Neutrophil (primary cell): ENCODE measurements around the gene CHD2.

Experiments
- H3K27ac ChIP-seq: fragments of 200-600 bp; sonication (generic); 2 replicates; pipeline ENCODE4 v1.5.1; 2016; ENCODE audit warnings: mild to moderate bottlenecking, moderate library complexity
- H3K27me3 ChIP-seq: fragments of 200-600 bp; sonication (generic); 2 replicates; pipeline ENCODE4 v1.6.0; 2016; ENCODE audit warnings: mild to moderate bottlenecking
- H3K36me3 ChIP-seq: fragments of 200-600 bp; sonication (generic); 2 replicates; pipeline ENCODE4 v1.5.1; 2017
- H3K4me1 ChIP-seq, 2 experiments: fragments of 200-600 bp in 1 of 2; sonication (generic) in 1 of 2; 1 replicate in 1 of 2; 2 replicates in 1 of 2; pipeline versions ENCODE4 v1.5.1 to v1.6.1; 2013 to 2016; ENCODE audit warnings: low read depth in 1 of 2, low read length in 1 of 2, mild to moderate bottlenecking in 1 of 2, moderate library complexity in 1 of 2; ENCODE audit not compliant: control insufficient read depth in 1 of 2, insufficient read depth in 1 of 2
- H3K4me3 ChIP-seq, 2 experiments: fragments of 200-600 bp in 1 of 2; sonication (generic) in 1 of 2; 1 replicate in 1 of 2; 2 replicates in 1 of 2; pipeline ENCODE4 v1.5.1; 2013 to 2016; ENCODE audit warnings: low read depth in 1 of 2, low read length in 1 of 2, mild to moderate bottlenecking in 1 of 2, moderate library complexity in 1 of 2
- H3K9me3 ChIP-seq: fragments of 200-600 bp; sonication (generic); 2 replicates; pipeline ENCODE4 v1.5.1; 2016
- TF ChIP-seq, protein P1 (sequence below): fragments of 200-600 bp; sonication (generic); IDR thresholded peaks from 2 replicates; pipeline ENCODE4 v1.5.1; 2016; ENCODE audit warnings: antibody characterized with exemption

The CHD2 gene

DNA sequence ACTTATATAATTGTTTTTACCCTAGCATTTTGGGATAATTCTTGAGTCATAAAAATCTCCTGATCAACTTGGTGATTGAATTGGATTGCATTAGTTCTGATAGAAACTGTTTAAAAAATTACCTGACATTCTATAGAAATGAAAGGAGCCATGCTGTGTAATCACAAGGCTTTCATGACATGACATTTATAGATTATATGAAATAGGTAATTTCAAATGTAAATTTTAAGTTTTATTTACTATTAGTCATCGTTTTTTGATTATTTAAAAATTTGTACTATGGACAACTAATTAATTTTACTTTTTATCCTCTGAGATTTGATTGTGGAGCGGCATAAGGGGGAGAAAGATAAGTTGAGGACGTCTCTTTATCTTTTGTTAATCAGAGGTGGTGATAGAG lies 12.3 kb upstream of the CHD2 start:
- Histone ChIP-seq H3K9me3 (no peaks in the 10 kb centered on the region), H3K4me3 (no peak overlapping the region), H3K4me1 (peaks cover 37 to 50% of the 10 kb centered on the region in 2 experiments), H3K27ac (peak overlapping the region; percentile 42), H3K36me3 (peaks cover 62% of the 10 kb centered on the region), H3K27me3 (no peaks in the 10 kb centered on the region)
- TF ChIP-seq, protein P1, sequence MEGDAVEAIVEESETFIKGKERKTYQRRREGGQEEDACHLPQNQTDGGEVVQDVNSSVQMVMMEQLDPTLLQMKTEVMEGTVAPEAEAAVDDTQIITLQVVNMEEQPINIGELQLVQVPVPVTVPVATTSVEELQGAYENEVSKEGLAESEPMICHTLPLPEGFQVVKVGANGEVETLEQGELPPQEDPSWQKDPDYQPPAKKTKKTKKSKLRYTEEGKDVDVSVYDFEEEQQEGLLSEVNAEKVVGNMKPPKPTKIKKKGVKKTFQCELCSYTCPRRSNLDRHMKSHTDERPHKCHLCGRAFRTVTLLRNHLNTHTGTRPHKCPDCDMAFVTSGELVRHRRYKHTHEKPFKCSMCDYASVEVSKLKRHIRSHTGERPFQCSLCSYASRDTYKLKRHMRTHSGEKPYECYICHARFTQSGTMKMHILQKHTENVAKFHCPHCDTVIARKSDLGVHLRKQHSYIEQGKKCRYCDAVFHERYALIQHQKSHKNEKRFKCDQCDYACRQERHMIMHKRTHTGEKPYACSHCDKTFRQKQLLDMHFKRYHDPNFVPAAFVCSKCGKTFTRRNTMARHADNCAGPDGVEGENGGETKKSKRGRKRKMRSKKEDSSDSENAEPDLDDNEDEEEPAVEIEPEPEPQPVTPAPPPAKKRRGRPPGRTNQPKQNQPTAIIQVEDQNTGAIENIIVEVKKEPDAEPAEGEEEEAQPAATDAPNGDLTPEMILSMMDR, result no peak

DNA sequence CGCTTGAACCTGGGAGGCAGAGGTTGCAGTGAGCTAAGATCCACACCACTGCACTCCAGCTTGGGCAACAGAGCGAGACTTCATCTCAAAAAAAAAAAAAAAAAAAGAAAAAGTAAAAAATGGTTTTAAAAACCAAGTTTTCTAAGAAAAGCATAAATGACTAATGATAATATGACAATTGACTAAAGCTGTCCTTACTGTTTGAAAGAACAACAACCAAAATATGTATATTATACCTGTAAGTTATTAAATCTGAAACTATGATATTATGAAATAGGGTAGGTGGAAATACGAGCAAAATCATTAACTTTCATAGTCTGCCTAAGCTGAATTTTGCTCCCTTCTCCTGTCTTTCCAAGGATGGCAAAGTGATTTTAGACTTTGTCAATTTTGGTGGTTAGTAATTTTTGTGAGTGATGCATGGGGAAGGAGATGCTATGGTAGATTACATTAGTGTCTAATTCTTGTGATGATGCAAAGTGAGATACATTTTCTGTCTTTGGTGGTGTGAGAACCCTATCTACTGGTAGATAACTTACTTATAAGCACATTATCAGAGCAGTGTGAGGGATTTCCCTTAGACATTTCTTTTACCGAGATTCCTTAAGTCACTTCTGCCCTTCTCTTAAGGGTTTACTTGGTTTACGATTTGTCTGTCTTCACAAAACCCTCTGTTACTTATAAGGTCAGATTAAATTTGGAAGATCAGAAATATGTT lies 10.6 kb upstream of the CHD2 start:
- Histone ChIP-seq H3K27ac (peak overlapping the region; percentile 46), H3K4me3 (no peak overlapping the region), H3K4me1 (peaks cover 44 to 58% of the 10 kb centered on the region in 2 experiments), H3K9me3 (no peaks in the 10 kb centered on the region), H3K36me3 (peaks cover 79% of the 10 kb centered on the region), H3K27me3 (no peaks in the 10 kb centered on the region)
- TF ChIP-seq, protein P1, result no peak

DNA sequence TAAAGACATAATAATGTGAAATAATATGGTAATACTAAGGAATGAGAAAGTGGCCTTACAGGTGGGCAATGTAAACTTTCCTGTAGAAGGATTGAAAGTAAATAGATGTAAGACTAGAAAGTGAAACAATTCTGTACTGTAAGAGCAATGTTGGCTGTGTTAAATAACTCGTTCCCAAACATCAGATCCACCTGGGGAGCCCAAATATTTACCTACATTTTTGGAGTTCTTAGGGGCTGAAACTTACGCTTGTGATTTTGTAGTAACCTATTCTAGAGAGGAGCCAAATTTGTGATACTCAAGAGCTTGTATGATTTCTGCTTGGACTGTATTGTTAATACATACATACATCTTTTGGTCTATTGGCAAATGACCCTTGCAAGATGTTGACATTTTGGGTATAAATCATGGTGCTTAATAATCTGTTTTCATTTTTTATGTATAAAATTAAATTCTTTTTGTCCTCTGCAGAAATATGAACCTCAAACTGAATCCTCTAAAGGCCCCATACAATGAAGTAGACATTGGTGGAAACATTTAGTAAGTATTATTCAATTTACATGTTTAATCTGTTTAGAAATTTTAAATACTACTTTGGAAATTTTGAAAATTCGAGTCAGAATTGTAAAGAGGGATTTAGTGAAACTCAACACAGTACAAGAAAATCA lies 8.5 kb upstream of the CHD2 start:
- Histone ChIP-seq H3K27me3 (no peaks in the 10 kb centered on the region), H3K36me3 (peaks cover 77% of the 10 kb centered on the region), H3K4me1 (peaks cover 47 to 57% of the 10 kb centered on the region in 2 experiments), H3K27ac (peak overlapping the region; percentile 40), H3K4me3 (no peak overlapping the region), H3K9me3 (no peaks in the 10 kb centered on the region)
- TF ChIP-seq, protein P1, result no peak

DNA sequence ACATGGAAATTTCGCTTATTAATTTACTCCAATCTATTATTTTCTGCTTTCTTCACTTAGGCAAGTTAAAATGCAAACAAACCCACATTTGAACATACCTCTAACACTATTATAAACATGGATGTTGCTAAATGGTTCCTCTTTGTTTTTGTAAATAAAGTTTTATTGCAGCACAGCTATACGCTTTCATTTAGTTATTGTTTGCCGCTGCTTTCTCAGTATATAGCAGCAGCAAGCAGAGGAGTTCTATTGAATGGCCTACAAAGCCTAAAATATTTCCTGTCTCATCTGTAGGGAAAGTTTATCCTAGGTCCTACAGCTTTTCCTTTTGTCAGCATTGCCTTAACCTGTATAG lies 7.9 kb upstream of the CHD2 start:
- H3K27ac ChIP-seq, result peak overlapping the region; percentile 40
- H3K9me3 ChIP-seq, result no peaks in the 10 kb centered on the region
- TF ChIP-seq, protein P1, result no peak
- H3K4me3 ChIP-seq, result no peak overlapping the region
- peaks cover 73% of the 10 kb centered on the region for H3K36me3 ChIP-seq
- no peaks in the 10 kb centered on the region for H3K27me3 ChIP-seq
- H3K4me1 ChIP-seq, result peaks cover 44 to 57% of the 10 kb centered on the region in 2 experiments

DNA sequence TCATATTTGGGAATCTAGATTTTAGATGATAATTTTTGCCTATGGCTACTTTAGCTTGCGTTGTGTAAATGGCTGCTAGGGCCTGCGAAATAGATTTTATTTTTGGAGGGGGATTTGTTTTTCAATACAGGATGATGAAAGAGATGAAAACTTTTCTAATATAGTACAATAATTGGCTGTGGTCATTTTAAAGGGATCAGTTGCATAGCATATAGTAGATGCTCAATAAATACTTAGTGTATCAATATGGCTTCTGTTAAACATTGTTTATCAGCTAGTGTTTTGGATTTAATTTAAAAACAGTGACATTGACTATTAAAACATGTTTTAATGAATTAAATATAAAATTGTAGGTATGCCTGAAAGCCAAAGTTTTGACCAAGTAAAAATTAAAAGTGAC lies 6.9 kb upstream of the CHD2 start:
- Histone ChIP-seq H3K4me3 (no peak overlapping the region), H3K9me3 (no peaks in the 10 kb centered on the region), H3K27me3 (no peaks in the 10 kb centered on the region), H3K36me3 (peaks cover 70% of the 10 kb centered on the region), H3K27ac (peak overlapping the region; percentile 40), H3K4me1 (peaks cover 44 to 55% of the 10 kb centered on the region in 2 experiments)
- TF ChIP-seq, protein P1, result no peak
